K562 (cell line): ENCODE results near the gene NISCH. TPM values are rescaled to one million over a fixed set of nuclear protein-coding genes. Genes with fewer than 3 reads are reported as not detected.
A peak's percentile ranks its signal among the peaks of the same experiment; 100 is the strongest.

Experiments
- HNRNPK ChIP-seq: fragments of 200-400 bp; formaldehyde crosslinking; IDR thresholded peaks from one replicate; pipeline ENCODE4 v1.6.1; 2018; ENCODE audit warnings: mild to moderate bottlenecking, low read depth, low read length; ENCODE audit not compliant: poor library complexity, severe bottlenecking
- KDM4B ChIP-seq, 2 experiments: fragments of 450-650 bp in 1 of 2; sonication (generic) in 1 of 2; IDR thresholded peaks; 2 replicates each; pipeline ENCODE4 v1.6.1; 2016 to 2017; ENCODE audit warnings: borderline replicate concordance in 2 of 2, antibody characterized with exemption in 1 of 2, low read depth in 1 of 2, mild to moderate bottlenecking in 1 of 2
- MTA3 ChIP-seq: fragments of 450-650 bp; formaldehyde crosslinking; IDR thresholded peaks from 2 replicates; pipeline ENCODE4 v1.6.1; 2017; ENCODE audit warnings: mild to moderate bottlenecking, borderline replicate concordance
- MXI1 ChIP-seq: IDR thresholded peaks from 2 replicates; pipeline ENCODE4 v1.6.1; 2011; ENCODE audit warnings: low read depth, mild to moderate bottlenecking, improper control_type of control experiment, low read length
- NCOA1 ChIP-seq: fragments of 450-650 bp; IDR thresholded peaks from 2 replicates; pipeline ENCODE4 v1.6.1; 2016; ENCODE audit warnings: low read depth
- NELFE ChIP-seq: IDR thresholded peaks from 2 replicates; pipeline ENCODE4 v1.6.1; 2011; ENCODE audit warnings: mild to moderate bottlenecking; ENCODE audit not compliant: insufficient read depth, insufficient read length
- NFIC ChIP-seq: fragments of 450-650 bp; IDR thresholded peaks from 2 replicates; pipeline ENCODE4 v1.6.1; 2017; ENCODE audit warnings: mild to moderate bottlenecking, inconsistent platforms
- NR2C1 ChIP-seq, 2 experiments: fragments of 450-650 bp; IDR thresholded peaks; 2 replicates each; pipeline ENCODE4 v1.6.1; 2017; ENCODE audit warnings: mild to moderate bottlenecking in 2 of 2, antibody characterized with exemption in 1 of 2, inconsistent platforms in 1 of 2, missing compliant biosample characterization in 1 of 2, missing genetic modification characterization in 1 of 2
- PHTF2 ChIP-seq: fragments of 250-450 bp; sonication (Bioruptor Pico); IDR thresholded peaks from 2 replicates; pipeline ENCODE4 v1.5.0; 2021; ENCODE audit warnings: mild to moderate bottlenecking
- RBFOX2 ChIP-seq: fragments of 200-400 bp; formaldehyde crosslinking; IDR thresholded peaks from 2 replicates; pipeline ENCODE4 v1.6.1; 2017; ENCODE audit warnings: low read depth, mild to moderate bottlenecking, low read length, moderate library complexity
- RBM14 ChIP-seq: fragments of 200-400 bp; formaldehyde crosslinking; IDR thresholded peaks from 2 replicates; pipeline ENCODE4 v1.6.1; 2018; ENCODE audit warnings: low read depth, mild to moderate bottlenecking, low read length, moderate library complexity, borderline replicate concordance; ENCODE audit not compliant: insufficient read depth
- SAFB ChIP-seq: fragments of 200-400 bp; formaldehyde crosslinking; IDR thresholded peaks from 2 replicates; pipeline ENCODE4 v1.6.1; 2017; ENCODE audit warnings: low read depth, low read length, borderline replicate concordance
- SAP30 ChIP-seq: fragments of 200-600 bp; sonication (generic); IDR thresholded peaks from 2 replicates; pipeline ENCODE4 v1.6.1; 2012; ENCODE audit warnings: borderline replicate concordance, low read depth, mild to moderate bottlenecking, moderate library complexity, low read length, control low read depth, inconsistent platforms; ENCODE audit not compliant: insufficient read depth, poor library complexity, severe bottlenecking
- SMARCE1 ChIP-seq: fragments of 450-650 bp; IDR thresholded peaks from 2 replicates; pipeline ENCODE4 v1.7.1; 2016; ENCODE audit warnings: mild to moderate bottlenecking
- TRIM24 ChIP-seq, 2 experiments: fragments of 450-650 bp; IDR thresholded peaks; 2 replicates each; pipeline ENCODE4 v1.6.1; 2016
- U2AF2 ChIP-seq: fragments of 200-400 bp; formaldehyde crosslinking; optimal IDR thresholded peaks from 2 replicates; pipeline ENCODE3; 2017; ENCODE audit warnings: low read depth, mild to moderate bottlenecking, low read length
- ZNF12 ChIP-seq: sonication (generic); formaldehyde crosslinking; IDR thresholded peaks from 2 replicates; pipeline ENCODE4 v1.4.0; 2020; ENCODE audit warnings: mild to moderate bottlenecking, missing genetic modification reagents
- ZNF695 ChIP-seq: fragments of 450-650 bp; formaldehyde crosslinking; IDR thresholded peaks from 2 replicates; pipeline ENCODE4 v1.4.0; 2020; ENCODE audit warnings: mild to moderate bottlenecking, moderate library complexity
- polyA plus RNA-seq, 8 experiments: library from polyadenylated mRNA; depleted of rRNA in 4 of 8; stranded (reverse) in 5 of 8; unstranded in 3 of 8; fragments of >200 nt; fragmentation: Nextera tagmentation in 2 of 8; fragmentation: Illumina TruSeq in 1 of 8; extraction: Ambion mirVana in 2 of 8; extraction: Trizol in 1 of 8; gene quantifications; 2 replicates each; pipeline versions ENCODE4 v1.2.1 to v1.2.3, GENCODE V29; 2011 to 2014; ENCODE audit warnings: inconsistent platforms in 1 of 8, missing spikeins in 1 of 8
- total RNA-seq, 7 experiments: library from RNA; depleted of rRNA in 6 of 7; stranded (reverse); fragments of >200 nt in 6 of 7; fragmentation: Illumina TruSeq in 2 of 7; extraction: Trizol in 2 of 7; gene quantifications; 2 replicates each; pipeline versions ENCODE4 v1.2.1 to v1.2.3, GENCODE V29; 2011 to 2021; ENCODE audit warnings: low replicate concordance in 1 of 7
- TF ChIP-seq, protein P1 (sequence below): fragments of 250-450 bp; sonication (Bioruptor Pico); IDR thresholded peaks from 2 replicates; pipeline ENCODE4 v1.4.0; 2020; ENCODE audit warnings: mild to moderate bottlenecking
- TF ChIP-seq, protein P2 (sequence below): sonication (generic); formaldehyde crosslinking; IDR thresholded peaks from 2 replicates; pipeline ENCODE4 v1.8.0; 2023; ENCODE audit warnings: mild to moderate bottlenecking, missing genetic modification reagents
- TF ChIP-seq, protein P3 (sequence below), 2 experiments: fragments of 450-650 bp; IDR thresholded peaks; 2 replicates each; pipeline ENCODE4 v1.6.1; 2016

The NISCH gene
- total and polyA plus RNA-seq, 9 of the 15 experiments (the other 6 are each of a cell fraction or from before 2014, with no cell fraction given): 0.44 to 43.5 (median 23.4) TPM

GRCh38 chr3:52532838-52533622 lies 77.6 kb downstream of the NISCH start (continued):
- TF ChIP-seq NELFE (no peak), ZNF695 (CRISPR knock-in tag) (no peak), U2AF2 (no peak), PHTF2 (CRISPR knock-in tag) (no peak), HNRNPK (no peak), NFIC (no peak; the same call in 1 of the 2 replicates), RBFOX2 (peak; percentile 88), NCOA1 (no peak), SAP30 (no peak), SMARCE1 (no peak), KDM4B (IDR thresholded peaks at IDR 0.05; ENCODE audit: borderline replicate concordance in 2 of 2, low read depth in 1 of 2) (no peak), NR2C1 (IDR thresholded peaks at IDR 0.05) (no peak), NR2C1 (tag; IDR thresholded peaks at IDR 0.05) (0 out of 2 replicates have a peak, but pooled peaks have one; percentile 4), MTA3 (0 out of 2 replicates have a peak, but pooled peaks have one; percentile 15), MXI1 (no peak), RBM14 (no peak), SAFB (no peak), TRIM24 (IDR thresholded peaks at IDR 0.05) (no peak), ZNF12 (no peak)
- TF ChIP-seq, protein P1, sequence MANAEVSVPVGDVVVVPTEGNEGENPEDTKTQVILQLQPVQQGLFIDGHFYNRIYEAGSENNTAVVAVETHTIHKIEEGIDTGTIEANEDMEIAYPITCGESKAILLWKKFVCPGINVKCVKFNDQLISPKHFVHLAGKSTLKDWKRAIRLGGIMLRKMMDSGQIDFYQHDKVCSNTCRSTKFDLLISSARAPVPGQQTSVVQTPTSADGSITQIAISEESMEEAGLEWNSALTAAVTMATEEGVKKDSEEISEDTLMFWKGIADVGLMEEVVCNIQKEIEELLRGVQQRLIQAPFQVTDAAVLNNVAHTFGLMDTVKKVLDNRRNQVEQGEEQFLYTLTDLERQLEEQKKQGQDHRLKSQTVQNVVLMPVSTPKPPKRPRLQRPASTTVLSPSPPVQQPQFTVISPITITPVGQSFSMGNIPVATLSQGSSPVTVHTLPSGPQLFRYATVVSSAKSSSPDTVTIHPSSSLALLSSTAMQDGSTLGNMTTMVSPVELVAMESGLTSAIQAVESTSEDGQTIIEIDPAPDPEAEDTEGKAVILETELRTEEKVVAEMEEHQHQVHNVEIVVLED (CRISPR knock-in tag): no peak
- TF ChIP-seq, protein P2, sequence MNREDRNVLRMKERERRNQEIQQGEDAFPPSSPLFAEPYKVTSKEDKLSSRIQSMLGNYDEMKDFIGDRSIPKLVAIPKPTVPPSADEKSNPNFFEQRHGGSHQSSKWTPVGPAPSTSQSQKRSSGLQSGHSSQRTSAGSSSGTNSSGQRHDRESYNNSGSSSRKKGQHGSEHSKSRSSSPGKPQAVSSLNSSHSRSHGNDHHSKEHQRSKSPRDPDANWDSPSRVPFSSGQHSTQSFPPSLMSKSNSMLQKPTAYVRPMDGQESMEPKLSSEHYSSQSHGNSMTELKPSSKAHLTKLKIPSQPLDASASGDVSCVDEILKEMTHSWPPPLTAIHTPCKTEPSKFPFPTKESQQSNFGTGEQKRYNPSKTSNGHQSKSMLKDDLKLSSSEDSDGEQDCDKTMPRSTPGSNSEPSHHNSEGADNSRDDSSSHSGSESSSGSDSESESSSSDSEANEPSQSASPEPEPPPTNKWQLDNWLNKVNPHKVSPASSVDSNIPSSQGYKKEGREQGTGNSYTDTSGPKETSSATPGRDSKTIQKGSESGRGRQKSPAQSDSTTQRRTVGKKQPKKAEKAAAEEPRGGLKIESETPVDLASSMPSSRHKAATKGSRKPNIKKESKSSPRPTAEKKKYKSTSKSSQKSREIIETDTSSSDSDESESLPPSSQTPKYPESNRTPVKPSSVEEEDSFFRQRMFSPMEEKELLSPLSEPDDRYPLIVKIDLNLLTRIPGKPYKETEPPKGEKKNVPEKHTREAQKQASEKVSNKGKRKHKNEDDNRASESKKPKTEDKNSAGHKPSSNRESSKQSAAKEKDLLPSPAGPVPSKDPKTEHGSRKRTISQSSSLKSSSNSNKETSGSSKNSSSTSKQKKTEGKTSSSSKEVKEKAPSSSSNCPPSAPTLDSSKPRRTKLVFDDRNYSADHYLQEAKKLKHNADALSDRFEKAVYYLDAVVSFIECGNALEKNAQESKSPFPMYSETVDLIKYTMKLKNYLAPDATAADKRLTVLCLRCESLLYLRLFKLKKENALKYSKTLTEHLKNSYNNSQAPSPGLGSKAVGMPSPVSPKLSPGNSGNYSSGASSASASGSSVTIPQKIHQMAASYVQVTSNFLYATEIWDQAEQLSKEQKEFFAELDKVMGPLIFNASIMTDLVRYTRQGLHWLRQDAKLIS: 0 out of 2 replicates have a peak, but pooled peaks have one; percentile 31
- TF ChIP-seq, protein P3, sequence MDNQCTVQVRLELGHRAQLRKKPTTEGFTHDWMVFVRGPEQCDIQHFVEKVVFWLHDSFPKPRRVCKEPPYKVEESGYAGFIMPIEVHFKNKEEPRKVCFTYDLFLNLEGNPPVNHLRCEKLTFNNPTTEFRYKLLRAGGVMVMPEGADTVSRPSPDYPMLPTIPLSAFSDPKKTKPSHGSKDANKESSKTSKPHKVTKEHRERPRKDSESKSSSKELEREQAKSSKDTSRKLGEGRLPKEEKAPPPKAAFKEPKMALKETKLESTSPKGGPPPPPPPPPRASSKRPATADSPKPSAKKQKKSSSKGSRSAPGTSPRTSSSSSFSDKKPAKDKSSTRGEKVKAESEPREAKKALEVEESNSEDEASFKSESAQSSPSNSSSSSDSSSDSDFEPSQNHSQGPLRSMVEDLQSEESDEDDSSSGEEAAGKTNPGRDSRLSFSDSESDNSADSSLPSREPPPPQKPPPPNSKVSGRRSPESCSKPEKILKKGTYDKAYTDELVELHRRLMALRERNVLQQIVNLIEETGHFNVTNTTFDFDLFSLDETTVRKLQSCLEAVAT (IDR thresholded peaks at IDR 0.05): 0 out of 4 replicates have a peak, but pooled peaks of 1 of the 2 experiments have one; percentile 36
